KMS-11 (cell line): Measurements from ENCODE around the gene PPP1R1C.

ENCODE experiments used
- H2AFZ ChIP-seq: fragments of 200-600 bp; sonication (generic); 2 replicates; pipeline ENCODE4 v1.6.1; 2016; ENCODE audit warnings: antibody characterized with exemption, mixed run types, low read depth
- H3K27ac ChIP-seq: fragments of 200-600 bp; sonication (generic); 2 replicates; pipeline ENCODE4 v1.6.1; 2016; ENCODE audit warnings: mild to moderate bottlenecking, mixed run types
- H3K27me3 ChIP-seq: fragments of 200-600 bp; sonication (generic); 2 replicates; pipeline ENCODE4 v1.6.1; 2017; ENCODE audit warnings: mild to moderate bottlenecking, low read depth, mixed run types, moderate library complexity; ENCODE audit not compliant: insufficient read depth
- H3K36me3 ChIP-seq: fragments of 200-600 bp; sonication (generic); 2 replicates; pipeline ENCODE4 v1.6.1; 2017; ENCODE audit warnings: mild to moderate bottlenecking, mixed run types; ENCODE audit not compliant: insufficient read depth
- H3K4me1 ChIP-seq: fragments of 200-600 bp; sonication (generic); 2 replicates; pipeline ENCODE4 v1.6.1; 2016; ENCODE audit warnings: mild to moderate bottlenecking, low read depth, mixed run types; ENCODE audit not compliant: poor library complexity, severe bottlenecking
- H3K4me2 ChIP-seq: fragments of 200-600 bp; sonication (generic); 2 replicates; pipeline ENCODE4 v1.7.0; 2016; ENCODE audit warnings: mild to moderate bottlenecking, mixed run types
- H3K4me3 ChIP-seq: fragments of 200-600 bp; sonication (generic); IDR thresholded peaks from 2 replicates; pipeline ENCODE4 v1.6.1; 2017; ENCODE audit warnings: low read depth, low read length, mixed read lengths; ENCODE audit not compliant: insufficient read depth
- H3K79me2 ChIP-seq: fragments of 200-600 bp; sonication (generic); 2 replicates; pipeline ENCODE4 v1.6.1; 2016; ENCODE audit warnings: low read depth, mixed run types; ENCODE audit not compliant: insufficient read depth
- H3K9ac ChIP-seq: fragments of 200-600 bp; sonication (generic); 2 replicates; pipeline ENCODE4 v1.6.1; 2016; ENCODE audit warnings: mild to moderate bottlenecking, mixed run types
- H4K20me1 ChIP-seq: fragments of 200-600 bp; sonication (generic); 2 replicates; pipeline ENCODE4 v1.6.1; 2016; ENCODE audit warnings: mild to moderate bottlenecking, mixed run types; ENCODE audit not compliant: insufficient read depth
- CTCF ChIP-seq: fragments of 200-600 bp; sonication (generic); conservative IDR thresholded peaks from 2 replicates; pipeline ENCODE4 v1.6.1; 2017; ENCODE audit warnings: low read depth, mild to moderate bottlenecking, antibody characterized with exemption, low read length, moderate library complexity, mixed read lengths

PPP1R1C gene

DNA sequence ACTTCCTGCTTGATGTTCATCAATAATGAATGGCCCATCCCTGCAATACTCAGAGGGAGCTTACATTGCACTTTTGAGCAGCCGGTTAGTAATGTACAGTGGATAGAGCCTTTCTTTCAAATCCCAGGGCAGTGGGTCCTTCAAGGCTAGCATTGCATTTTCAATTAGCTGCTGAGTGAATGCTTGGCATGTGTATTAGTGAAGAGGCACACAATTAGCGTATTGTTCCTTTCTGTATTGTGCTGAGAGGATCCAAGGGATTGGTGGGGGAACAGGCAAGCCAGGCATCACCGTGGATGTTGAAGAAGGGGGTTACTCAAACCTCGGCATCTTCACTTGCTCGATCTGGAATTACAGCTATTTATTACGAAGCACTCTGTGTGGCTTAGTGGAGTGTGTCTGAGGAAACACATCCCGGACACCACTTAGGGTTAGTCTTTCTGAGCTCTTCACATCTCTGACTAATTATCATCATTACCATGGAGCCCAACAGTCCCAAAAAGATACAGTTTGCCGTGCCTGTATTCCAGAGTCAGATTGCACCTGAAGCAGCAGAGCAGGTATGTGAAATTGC, at the start of gene PPP1R1C:
PPP1R1C (plus strand) TSS at position 222 of the 574 bp plus-strand sequence; CDS start at position 480, 258 bp downstream.
- H3K27ac ChIP-seq = no peak within 1 kb of the TSS
- H3K9ac ChIP-seq = no peak within 1 kb of the TSS
- H3K36me3 ChIP-seq = no peaks in the 10 kb centered on the region
- H3K79me2 ChIP-seq = no peaks in the 10 kb centered on the region
- H3K4me3 ChIP-seq = no peak within 1 kb of the TSS
- no peak for TF ChIP-seq CTCF
- H2AFZ ChIP-seq = peak within 1 kb of the TSS; percentile 17; the same call in 1 of the 2 replicates
- no peaks in the 10 kb centered on the region for H3K4me1 ChIP-seq
- H3K4me2 ChIP-seq = no peak within 1 kb of the TSS
- H3K27me3 ChIP-seq = no peaks in the 10 kb centered on the region
- no peaks in the 10 kb centered on the region for H4K20me1 ChIP-seq

DNA sequence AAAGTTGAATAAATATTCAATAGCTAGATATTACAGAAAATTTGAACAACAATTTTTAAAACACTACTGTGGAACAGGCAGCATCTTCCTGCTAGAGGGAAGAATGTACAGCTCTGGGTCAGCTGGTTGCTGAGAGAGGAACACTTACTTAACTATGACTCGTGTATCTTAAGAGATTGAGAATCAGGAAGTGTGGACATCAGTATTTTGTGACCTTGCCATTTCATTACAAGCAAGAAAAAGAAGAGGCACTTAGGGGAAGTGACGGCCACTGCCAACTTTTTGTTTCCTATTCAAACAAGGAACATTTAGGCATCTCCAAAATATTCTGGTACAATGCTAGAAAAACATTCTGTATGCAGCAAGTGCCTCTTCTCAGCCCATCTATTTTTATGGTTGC, 48.2 kb upstream of the PPP1R1C start:
- H3K36me3 ChIP-seq = no peaks in the 10 kb centered on the region
- no peak overlapping the region for H3K4me2 ChIP-seq
- H3K4me3 ChIP-seq = no peak overlapping the region
- H4K20me1 ChIP-seq = no peaks in the 10 kb centered on the region
- no peak overlapping the region for H2AFZ ChIP-seq
- no peaks in the 10 kb centered on the region for H3K4me1 ChIP-seq
- no peak for TF ChIP-seq CTCF
- H3K27me3 ChIP-seq = no peaks in the 10 kb centered on the region
- H3K27ac ChIP-seq = no peak overlapping the region
- no peak overlapping the region for H3K9ac ChIP-seq
- H3K79me2 ChIP-seq = no peaks in the 10 kb centered on the region

DNA sequence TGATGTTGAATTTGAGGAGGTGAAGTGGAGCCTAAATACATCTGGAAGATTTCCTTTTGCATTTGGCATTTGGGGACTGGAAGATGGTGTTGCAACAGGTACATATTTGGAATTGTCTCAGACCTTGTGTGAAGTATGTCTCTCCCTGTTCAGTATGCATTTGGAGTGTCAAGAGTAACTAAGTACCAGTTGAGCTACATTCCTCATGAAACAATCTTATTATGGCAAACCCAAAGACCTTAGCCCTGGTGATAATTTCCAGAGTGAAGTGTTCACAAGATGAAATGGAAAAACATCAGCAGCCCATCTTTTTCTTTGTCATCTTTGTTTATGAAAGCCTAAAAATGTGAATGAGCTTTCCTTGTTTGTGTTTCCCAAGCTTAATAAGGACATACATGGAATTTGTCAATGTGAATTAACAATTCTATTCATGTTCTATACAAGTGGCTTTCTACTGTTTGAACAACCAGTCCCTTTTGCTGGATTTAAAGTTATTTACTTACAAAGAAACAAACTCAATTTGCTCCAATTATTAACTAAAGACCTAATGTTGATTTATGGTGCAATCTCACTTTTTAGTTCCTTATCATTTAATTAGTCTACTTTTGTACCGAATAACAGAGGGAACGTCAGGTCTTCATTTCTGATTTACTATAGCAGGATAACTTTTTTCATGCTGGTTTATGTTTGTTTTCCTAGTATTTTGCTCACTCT, 42.1 kb upstream of the PPP1R1C start:
- TF ChIP-seq CTCF = no peak
- H3K9ac ChIP-seq = no peak overlapping the region
- no peaks in the 10 kb centered on the region for H3K4me1 ChIP-seq
- H3K36me3 ChIP-seq = no peaks in the 10 kb centered on the region
- H3K79me2 ChIP-seq = no peaks in the 10 kb centered on the region
- H3K4me3 ChIP-seq = no peak overlapping the region
- H4K20me1 ChIP-seq = no peaks in the 10 kb centered on the region
- no peaks in the 10 kb centered on the region for H3K27me3 ChIP-seq
- no peak overlapping the region for H3K27ac ChIP-seq
- no peak overlapping the region for H2AFZ ChIP-seq
- no peak overlapping the region for H3K4me2 ChIP-seq

DNA sequence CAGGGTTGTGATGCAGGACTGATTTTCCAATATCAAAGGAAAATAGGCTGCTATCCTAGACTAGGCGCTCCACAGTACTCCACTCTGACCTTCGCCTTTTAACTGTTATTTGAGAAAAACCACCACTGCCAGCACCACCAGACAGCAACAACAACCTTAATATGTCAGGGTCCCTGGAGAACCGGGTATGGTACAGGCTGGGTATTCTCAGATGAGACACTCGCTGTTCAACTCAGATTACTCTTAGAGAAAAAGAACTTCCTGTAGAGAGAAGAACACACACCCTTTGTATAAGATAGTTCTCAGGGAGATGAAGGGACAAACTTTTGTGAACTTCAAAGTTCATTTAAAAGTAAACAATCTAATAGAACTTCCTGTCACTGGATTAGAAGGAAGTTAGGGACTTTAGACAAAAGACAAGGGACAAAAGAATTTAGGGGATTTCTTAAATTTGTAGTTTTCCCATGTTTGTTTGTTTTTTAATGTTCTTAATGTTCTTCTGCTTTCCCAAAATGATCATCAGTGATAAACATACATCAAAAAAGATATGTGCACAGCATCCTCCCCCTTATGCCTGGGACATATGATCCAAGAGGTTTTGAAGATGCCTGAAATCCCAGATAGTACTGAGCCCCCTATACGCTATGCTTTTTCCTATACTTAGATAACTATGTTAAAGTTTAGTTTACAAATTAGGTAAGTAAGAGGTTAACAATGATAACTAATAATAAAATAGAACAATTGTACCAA, 41.3 kb upstream of the PPP1R1C start:
- Histone ChIP-seq H2AFZ (no peak overlapping the region), H4K20me1 (no peaks in the 10 kb centered on the region), H3K27ac (no peak overlapping the region), H3K4me2 (no peak overlapping the region), H3K27me3 (no peaks in the 10 kb centered on the region), H3K4me1 (no peaks in the 10 kb centered on the region), H3K4me3 (no peak overlapping the region), H3K36me3 (no peaks in the 10 kb centered on the region), H3K79me2 (no peaks in the 10 kb centered on the region), H3K9ac (no peak overlapping the region)
- no peak for TF ChIP-seq CTCF
